OCI-LY3 (cell line): ENCODE data around the gene LARGE1.

Experiments used
- H2AFZ ChIP-seq: fragments of 200-600, 300-600 bp; shearing (Covaris generic); 2 replicates; pipeline ENCODE4 v1.6.0; 2014; ENCODE audit warnings: antibody characterized with exemption, low read depth, low read length
- H3K27ac ChIP-seq: fragments of 200-600, 300-600 bp; sonication (generic); 2 replicates; pipeline ENCODE4 v1.5.1; 2014; ENCODE audit warnings: mild to moderate bottlenecking, low read length, moderate library complexity, mixed read lengths
- H3K27me3 ChIP-seq: fragments of 200-600, 300-600 bp; sonication (generic); 2 replicates; pipeline ENCODE4 v1.6.1; 2014; ENCODE audit warnings: low read depth, low read length, mixed read lengths
- H3K36me3 ChIP-seq: fragments of 200-600, 300-600 bp; sonication (generic); replicated peaks from 2 replicates; pipeline ENCODE3; 2014; ENCODE audit warnings: low read depth, low read length, mixed read lengths
- H3K4me1 ChIP-seq: fragments of 300-600, 200-600 bp; sonication (generic); 2 replicates; pipeline ENCODE4 v1.6.1; 2014; ENCODE audit warnings: low read length, mixed read lengths
- H3K4me2 ChIP-seq: fragments of 200-600, 300-600 bp; sonication (generic); 2 replicates; pipeline ENCODE4 v1.6.1; 2014; ENCODE audit warnings: low read length, mixed read lengths
- H3K4me3 ChIP-seq: fragments of 300-600, 200-600 bp; sonication (generic); 2 replicates; pipeline ENCODE4 v1.5.1; 2014; ENCODE audit warnings: antibody characterized with exemption, mild to moderate bottlenecking, low read length, moderate library complexity
- H3K79me2 ChIP-seq: fragments of 300-600, 200-600 bp; shearing (Covaris generic); 2 replicates; pipeline ENCODE4 v1.6.1; 2014; ENCODE audit warnings: mild to moderate bottlenecking, low read length, mixed read lengths
- H3K9ac ChIP-seq: fragments of 300-600, 200-600 bp; shearing (Covaris generic); 2 replicates; pipeline ENCODE4 v1.6.0; 2014; ENCODE audit warnings: mild to moderate bottlenecking, low read length, moderate library complexity
- H3K9me3 ChIP-seq: fragments of 200-600, 300-600 bp; shearing (Covaris generic); 2 replicates; pipeline ENCODE4 v1.6.1; 2014; ENCODE audit warnings: low read length, mixed read lengths; ENCODE audit not compliant: insufficient read depth
- H4K20me1 ChIP-seq: fragments of 200-600, 300-600 bp; sonication (generic); 2 replicates; pipeline ENCODE4 v1.6.1; 2016; ENCODE audit warnings: low read length, mixed read lengths; ENCODE audit not compliant: insufficient read depth
- EZH2phosphoT487 ChIP-seq: fragments of 200-600 bp; shearing (Covaris generic); IDR thresholded peaks from 2 replicates; pipeline ENCODE4 v1.6.1; 2018; ENCODE audit warnings: antibody characterized with exemption, mixed run types, low read depth
- TF ChIP-seq, protein P1 (sequence below): fragments of 200-600, 300-600 bp; sonication (generic); IDR thresholded peaks from 2 replicates; pipeline ENCODE4 v1.5.1; 2014; ENCODE audit warnings: antibody characterized with exemption, low read length, low read depth

The LARGE1 gene

DNA sequence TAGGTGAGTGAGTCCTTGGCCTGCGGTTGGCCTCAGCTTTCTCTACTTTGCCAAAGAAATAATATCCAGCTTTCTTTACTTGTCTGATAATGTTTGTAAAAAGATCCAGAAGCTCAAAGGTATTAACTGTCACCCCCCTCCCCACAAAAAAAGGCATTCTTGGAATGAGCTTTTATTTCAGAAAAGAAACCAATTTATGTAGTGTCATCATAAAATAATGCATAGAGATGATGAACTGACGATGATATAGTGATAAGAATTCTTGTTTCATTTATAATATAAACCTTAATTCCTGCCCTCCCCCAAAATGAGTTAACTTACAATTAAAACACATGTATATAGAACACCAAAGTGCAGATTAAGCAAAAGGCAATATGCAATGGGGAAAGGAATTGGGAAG lies 191.4 kb downstream of the LARGE1 start:
- Histone ChIP-seq H3K27me3 (no peaks in the 10 kb centered on the region), H3K9ac (no peak overlapping the region), H3K79me2 (peaks cover 2% of the 10 kb centered on the region), H3K27ac (no peak overlapping the region), H3K9me3 (no peaks in the 10 kb centered on the region), H3K4me3 (no peak overlapping the region), H3K4me2 (no peak overlapping the region), H3K4me1 (peaks cover 4% of the 10 kb centered on the region; the same call in 1 of the 2 replicates), H2AFZ (no peak overlapping the region), H3K36me3 (no peaks in the 10 kb centered on the region), H4K20me1 (peaks cover 26% of the 10 kb centered on the region; the same call in 1 of the 2 replicates)
- TF ChIP-seq, protein P1, sequence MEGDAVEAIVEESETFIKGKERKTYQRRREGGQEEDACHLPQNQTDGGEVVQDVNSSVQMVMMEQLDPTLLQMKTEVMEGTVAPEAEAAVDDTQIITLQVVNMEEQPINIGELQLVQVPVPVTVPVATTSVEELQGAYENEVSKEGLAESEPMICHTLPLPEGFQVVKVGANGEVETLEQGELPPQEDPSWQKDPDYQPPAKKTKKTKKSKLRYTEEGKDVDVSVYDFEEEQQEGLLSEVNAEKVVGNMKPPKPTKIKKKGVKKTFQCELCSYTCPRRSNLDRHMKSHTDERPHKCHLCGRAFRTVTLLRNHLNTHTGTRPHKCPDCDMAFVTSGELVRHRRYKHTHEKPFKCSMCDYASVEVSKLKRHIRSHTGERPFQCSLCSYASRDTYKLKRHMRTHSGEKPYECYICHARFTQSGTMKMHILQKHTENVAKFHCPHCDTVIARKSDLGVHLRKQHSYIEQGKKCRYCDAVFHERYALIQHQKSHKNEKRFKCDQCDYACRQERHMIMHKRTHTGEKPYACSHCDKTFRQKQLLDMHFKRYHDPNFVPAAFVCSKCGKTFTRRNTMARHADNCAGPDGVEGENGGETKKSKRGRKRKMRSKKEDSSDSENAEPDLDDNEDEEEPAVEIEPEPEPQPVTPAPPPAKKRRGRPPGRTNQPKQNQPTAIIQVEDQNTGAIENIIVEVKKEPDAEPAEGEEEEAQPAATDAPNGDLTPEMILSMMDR: no peak
- no peak for TF ChIP-seq EZH2phosphoT487

DNA sequence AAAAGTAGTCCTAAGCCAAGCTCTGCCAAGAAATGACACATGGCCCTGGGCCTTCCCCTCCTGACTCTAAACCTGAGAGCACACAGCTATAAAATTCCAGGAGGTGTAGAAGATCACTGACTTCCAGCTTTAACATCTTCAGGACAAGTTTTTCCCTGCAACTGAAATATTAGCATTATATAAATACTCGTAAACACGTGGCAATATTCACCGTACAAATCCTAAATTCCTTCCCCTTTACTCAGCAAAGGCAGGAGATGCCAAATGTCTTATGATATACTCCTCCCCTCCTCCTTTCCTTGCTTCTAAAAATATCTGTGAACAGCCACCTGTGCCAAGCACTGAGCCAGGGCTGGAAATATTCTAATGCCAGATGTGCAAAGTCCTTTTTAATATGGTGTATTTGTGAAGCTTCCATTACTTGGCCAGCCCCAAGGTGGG lies 194.0 kb downstream of the LARGE1 start:
- no peak overlapping the region for H3K4me3 ChIP-seq
- H3K36me3 ChIP-seq: no peaks in the 10 kb centered on the region
- H3K4me2 ChIP-seq: no peak overlapping the region
- no peak overlapping the region for H2AFZ ChIP-seq
- H3K27ac ChIP-seq: no peak overlapping the region
- H3K9ac ChIP-seq: no peak overlapping the region
- no peaks in the 10 kb centered on the region for H3K9me3 ChIP-seq
- H4K20me1 ChIP-seq: peaks cover 26% of the 10 kb centered on the region; the same call in 1 of the 2 replicates
- H3K27me3 ChIP-seq: no peaks in the 10 kb centered on the region
- TF ChIP-seq, protein P1: no peak
- no peak for TF ChIP-seq EZH2phosphoT487
- H3K79me2 ChIP-seq: peaks cover 2% of the 10 kb centered on the region
- peaks cover 7% of the 10 kb centered on the region for H3K4me1 ChIP-seq

DNA sequence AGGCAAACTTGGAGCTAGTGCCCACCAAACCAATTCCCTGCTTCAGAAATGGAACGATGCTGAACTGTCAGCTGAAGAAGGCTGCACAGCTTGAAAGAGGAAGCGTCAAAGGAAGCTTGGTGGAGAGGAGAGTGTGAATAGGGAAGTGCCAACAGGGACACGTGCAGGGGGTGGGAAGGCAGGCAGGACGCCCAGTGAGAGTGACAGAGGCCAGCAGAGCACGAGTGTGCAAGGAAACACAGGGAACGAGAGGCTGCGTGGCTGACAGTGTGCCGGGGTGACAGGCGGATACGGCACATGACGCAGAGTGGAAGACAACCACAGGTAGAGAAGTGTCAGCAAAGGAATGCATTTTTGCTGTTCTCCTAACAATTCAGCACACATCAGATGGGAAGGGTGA lies 196.4 kb downstream of the LARGE1 start:
- H2AFZ ChIP-seq: no peak overlapping the region
- no peak for TF ChIP-seq EZH2phosphoT487
- TF ChIP-seq, protein P1: no peak
- H3K4me1 ChIP-seq: peaks cover 7% of the 10 kb centered on the region
- H3K27ac ChIP-seq: no peak overlapping the region
- no peak overlapping the region for H3K4me2 ChIP-seq
- no peaks in the 10 kb centered on the region for H3K27me3 ChIP-seq
- H3K9me3 ChIP-seq: no peaks in the 10 kb centered on the region
- H3K79me2 ChIP-seq: peaks cover 2% of the 10 kb centered on the region
- H3K36me3 ChIP-seq: no peaks in the 10 kb centered on the region
- peaks cover 22% of the 10 kb centered on the region; the same call in 1 of the 2 replicates for H4K20me1 ChIP-seq
- no peak overlapping the region for H3K4me3 ChIP-seq
- no peak overlapping the region for H3K9ac ChIP-seq

DNA sequence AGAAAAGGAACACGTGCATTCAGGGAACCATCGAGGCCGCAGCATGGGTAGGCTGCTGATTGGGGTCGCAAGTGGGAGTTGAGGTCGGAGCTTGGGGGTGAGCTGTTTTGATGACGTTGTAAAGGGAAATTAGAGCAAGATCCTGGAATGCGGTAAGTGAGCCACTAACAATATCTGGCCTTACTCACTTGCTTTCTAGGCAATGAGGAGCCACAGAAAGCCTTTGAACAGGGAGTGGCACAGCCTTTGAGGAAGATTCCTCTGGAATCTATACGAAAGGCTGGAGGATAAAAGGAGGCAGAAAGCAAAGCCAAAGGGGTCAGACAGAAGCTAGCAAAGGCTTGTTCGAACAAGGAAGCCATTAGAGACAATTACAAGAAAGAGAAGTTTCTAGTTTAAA lies 197.5 kb downstream of the LARGE1 start:
- no peaks in the 10 kb centered on the region for H3K9me3 ChIP-seq
- no peak overlapping the region for H3K4me3 ChIP-seq
- peaks cover 17% of the 10 kb centered on the region; the same call in 1 of the 2 replicates for H4K20me1 ChIP-seq
- peaks cover 8% of the 10 kb centered on the region for H3K79me2 ChIP-seq
- H3K27me3 ChIP-seq: no peaks in the 10 kb centered on the region
- peaks cover 7% of the 10 kb centered on the region for H3K4me1 ChIP-seq
- TF ChIP-seq, protein P1: no peak
- TF ChIP-seq EZH2phosphoT487: no peak
- no peaks in the 10 kb centered on the region for H3K36me3 ChIP-seq
- H3K9ac ChIP-seq: no peak overlapping the region
- H2AFZ ChIP-seq: no peak overlapping the region
- no peak overlapping the region for H3K27ac ChIP-seq
- H3K4me2 ChIP-seq: no peak overlapping the region
